HG02571 (cell line): ENCODE data around the gene SLC47A2.

ENCODE experiments used
- ATAC-seq: cut with Tn5 transposase; IDR thresholded peaks from one replicate; pipeline ENCODE4 v1.9.1; 2021; ENCODE audit warnings: mild to moderate bottlenecking, moderate library complexity; ENCODE audit not compliant: unreplicated experiment

Gene SLC47A2

GRCh38 chr17:19647697-19648474 is 68.5 kb downstream of the SLC47A2 start:
- peak; percentile 13 for ATAC-seq

GRCh38 chr17:19646788-19647696 is 69.3 kb downstream of the SLC47A2 start:
- no peak for ATAC-seq

- no peak for ATAC-seq
Measured at GRCh38 chr17:19645734-19646201, 70.6 kb downstream of the SLC47A2 start.

- ATAC-seq: no peak
Measured at GRCh38 chr17:19644493-19645210, 71.7 kb downstream of the SLC47A2 start.

GRCh38 chr17:19642373-19642893 is 74.0 kb downstream of the SLC47A2 start:
- ATAC-seq: no peak

- no peak for ATAC-seq
Measured at GRCh38 chr17:19641687-19642372, 74.6 kb downstream of the SLC47A2 start.

- ATAC-seq: no peak
Measured at GRCh38 chr17:19631905-19632304, 84.5 kb downstream of the SLC47A2 start.

GRCh38 chr17:19630661-19631060 is 85.7 kb downstream of the SLC47A2 start:
- ATAC-seq: no peak

GRCh38 chr17:19630035-19630434 is 86.3 kb downstream of the SLC47A2 start:
- no peak for ATAC-seq

- no peak for ATAC-seq
Measured at GRCh38 chr17:19629449-19629848, 86.9 kb downstream of the SLC47A2 start.
